D721Med (cell line): ENCODE results near the gene ADAMTS6.
"Not testable (repeated sequence)": the region's sequence is repeated elsewhere in the genome, so short reads cannot be mapped to it uniquely, and the experiment has no call there.

Experiments
- DNase-seq: peaks from one replicate; pipeline ENCODE4 v3.0.0; 2011; ENCODE audit warnings: low spot score; ENCODE audit not compliant: insufficient read length
- FAIRE-seq: peaks from 2 replicates; lab custom pipeline; 2011; peaks lifted over from hg19 to GRCh38; lab: Jason Lieb, UNC
- TF ChIP-seq, protein P1 (sequence below): IDR thresholded peaks from 2 replicates; pipeline ENCODE4 v1.5.1; 2012; ENCODE audit warnings: mild to moderate bottlenecking, control low read depth; ENCODE audit not compliant: insufficient read depth; ENCODE audit errors: missing control alignments

Gene ADAMTS6

DNA sequence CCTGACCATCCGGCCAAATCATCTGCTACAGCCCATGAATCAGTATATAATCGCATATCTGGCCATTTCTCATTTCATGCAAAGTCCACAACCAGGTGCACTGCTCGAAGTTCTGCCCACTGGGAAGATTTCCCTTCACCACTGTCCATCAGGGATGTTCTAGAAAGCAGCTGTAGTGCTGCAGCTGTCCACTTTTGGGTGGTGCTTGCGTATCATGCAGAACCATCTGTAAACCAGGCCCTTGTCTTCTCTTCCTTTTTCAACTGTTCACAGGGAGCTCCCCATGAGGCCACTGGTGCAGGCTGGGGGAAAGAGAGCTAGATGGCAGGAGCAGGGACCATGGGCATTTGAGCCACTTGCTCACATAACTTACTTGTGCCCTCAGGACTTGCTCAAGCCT lies 7.4 kb upstream of the ADAMTS6 start:
- DNase-seq (no peak), FAIRE-seq (no peak)
- TF ChIP-seq, protein P1, sequence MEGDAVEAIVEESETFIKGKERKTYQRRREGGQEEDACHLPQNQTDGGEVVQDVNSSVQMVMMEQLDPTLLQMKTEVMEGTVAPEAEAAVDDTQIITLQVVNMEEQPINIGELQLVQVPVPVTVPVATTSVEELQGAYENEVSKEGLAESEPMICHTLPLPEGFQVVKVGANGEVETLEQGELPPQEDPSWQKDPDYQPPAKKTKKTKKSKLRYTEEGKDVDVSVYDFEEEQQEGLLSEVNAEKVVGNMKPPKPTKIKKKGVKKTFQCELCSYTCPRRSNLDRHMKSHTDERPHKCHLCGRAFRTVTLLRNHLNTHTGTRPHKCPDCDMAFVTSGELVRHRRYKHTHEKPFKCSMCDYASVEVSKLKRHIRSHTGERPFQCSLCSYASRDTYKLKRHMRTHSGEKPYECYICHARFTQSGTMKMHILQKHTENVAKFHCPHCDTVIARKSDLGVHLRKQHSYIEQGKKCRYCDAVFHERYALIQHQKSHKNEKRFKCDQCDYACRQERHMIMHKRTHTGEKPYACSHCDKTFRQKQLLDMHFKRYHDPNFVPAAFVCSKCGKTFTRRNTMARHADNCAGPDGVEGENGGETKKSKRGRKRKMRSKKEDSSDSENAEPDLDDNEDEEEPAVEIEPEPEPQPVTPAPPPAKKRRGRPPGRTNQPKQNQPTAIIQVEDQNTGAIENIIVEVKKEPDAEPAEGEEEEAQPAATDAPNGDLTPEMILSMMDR: no peak

DNA sequence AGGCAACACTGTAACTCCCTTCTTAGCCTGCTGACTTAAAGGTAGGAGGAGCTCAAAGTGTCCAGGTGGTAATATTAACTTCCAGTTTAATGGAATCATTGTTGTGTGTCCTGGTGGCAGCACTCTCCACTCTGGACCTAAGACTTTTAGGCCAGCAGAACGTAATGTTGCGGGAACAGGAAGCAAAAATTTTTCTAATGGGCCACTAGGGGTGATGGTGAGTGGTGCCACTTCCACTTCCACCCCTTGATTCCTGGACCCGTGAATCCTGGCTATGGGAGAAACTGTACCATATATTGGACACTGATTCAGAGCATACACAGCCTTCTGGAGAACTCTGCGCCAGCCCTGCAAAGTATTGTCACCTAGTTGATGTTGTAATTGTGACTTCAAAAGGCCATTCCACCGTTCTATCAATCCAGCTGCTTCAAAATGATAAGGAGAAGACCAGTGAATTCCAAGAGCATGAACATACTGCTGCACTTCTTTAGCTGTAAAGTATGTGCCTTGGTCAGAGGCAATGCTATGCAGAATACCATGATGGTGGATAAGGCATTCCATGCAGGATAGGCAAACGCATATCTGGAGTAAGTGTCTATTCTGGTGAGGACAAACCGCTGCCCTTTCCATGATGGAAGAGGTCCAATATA lies 6.4 kb upstream of the ADAMTS6 start:
- FAIRE-seq, DNase-seq: not testable (repeated sequence)

- not testable (repeated sequence) for DNase-seq, FAIRE-seq
Measured at GRCh38 chr5:65486803-65487202, 5.1 kb upstream of the ADAMTS6 start.

- no peak for FAIRE-seq
- DNase-seq: no peak
- TF ChIP-seq, protein P1: no peak
Measured at GRCh38 chr5:65485405-65485804, 3.7 kb upstream of the ADAMTS6 start.

- FAIRE-seq (no peak), DNase-seq (no peak)
- TF ChIP-seq, protein P1: peak; percentile 69
Measured at GRCh38 chr5:65483546-65484346, 2.0 kb upstream of the ADAMTS6 start.

- no peak for FAIRE-seq
- no peak for DNase-seq
- TF ChIP-seq, protein P1: no peak
Measured at GRCh38 chr5:65482736-65483545, 1.2 kb upstream of the ADAMTS6 start.

DNA sequence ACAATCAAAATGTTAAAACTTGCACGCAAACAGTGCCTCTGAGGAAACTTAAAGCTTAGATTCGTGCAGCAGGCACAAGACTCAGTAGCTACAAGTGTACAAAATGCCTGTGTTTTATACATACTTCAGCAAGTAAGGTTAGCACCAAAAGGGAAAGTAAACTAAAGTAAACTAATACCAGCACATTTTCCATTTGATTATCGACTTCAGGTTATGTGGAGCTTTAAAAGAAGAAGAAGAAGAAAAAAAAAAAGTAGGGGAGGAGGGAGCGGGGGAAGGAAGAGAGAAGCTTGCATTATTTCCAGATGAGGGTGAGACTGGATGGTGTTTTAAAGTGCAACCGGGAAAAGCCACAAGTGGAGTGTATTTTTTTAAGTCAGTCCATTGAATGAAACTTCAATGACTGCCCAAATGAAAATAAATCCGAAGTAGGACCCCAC lies 596 bp upstream of the ADAMTS6 start:
- no peak for DNase-seq
- TF ChIP-seq, protein P1: no peak
- no peak for FAIRE-seq

GRCh38 chr5:65481171-65481581 lies 544 bp downstream of the ADAMTS6 start:
- TF ChIP-seq, protein P1: no peak
- FAIRE-seq (no peak), DNase-seq (no peak)
